Measurements from ENCODE around the gene IZUMO4.

IZUMO4 gene

DNA sequence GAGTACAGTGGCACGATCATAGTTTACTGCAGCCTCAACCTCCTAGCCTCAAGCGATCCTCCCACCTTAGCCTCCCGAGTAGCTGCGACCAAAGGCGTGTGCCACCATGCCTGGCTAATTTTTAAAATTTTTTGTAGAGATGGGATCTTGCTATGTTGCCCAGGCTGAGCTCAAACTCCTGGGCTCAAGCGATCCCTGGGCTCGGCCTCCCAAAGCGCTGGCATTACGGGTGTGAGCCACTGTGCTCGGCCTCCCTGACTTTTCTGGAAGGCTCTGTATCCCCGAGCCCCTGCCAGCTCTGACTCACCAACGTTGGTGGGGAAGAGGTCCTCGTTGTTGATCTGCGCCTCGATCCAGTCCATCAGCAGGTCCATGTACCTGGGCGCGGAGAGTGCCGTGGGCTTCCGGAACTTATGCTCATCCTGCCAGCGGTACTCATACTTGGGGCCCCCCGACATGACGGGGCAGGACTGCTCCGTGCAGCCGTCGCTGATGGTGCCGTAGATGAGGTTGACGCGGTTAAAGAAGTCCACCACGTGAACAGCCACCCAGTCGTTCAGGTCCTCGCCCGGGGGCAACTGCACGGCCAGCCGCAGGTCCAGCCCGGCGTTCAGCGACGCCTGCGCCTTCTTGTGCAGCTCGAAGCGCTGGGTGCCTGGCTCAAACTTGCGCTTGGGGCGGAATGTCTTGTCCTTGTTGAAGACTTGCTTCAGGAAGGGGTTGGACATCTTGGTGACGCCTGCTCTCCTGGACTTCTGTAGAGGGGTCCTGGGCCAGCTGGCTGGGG is 18.7 kb upstream of the IZUMO4 start:
- TF ChIP-seq, protein P1, sequence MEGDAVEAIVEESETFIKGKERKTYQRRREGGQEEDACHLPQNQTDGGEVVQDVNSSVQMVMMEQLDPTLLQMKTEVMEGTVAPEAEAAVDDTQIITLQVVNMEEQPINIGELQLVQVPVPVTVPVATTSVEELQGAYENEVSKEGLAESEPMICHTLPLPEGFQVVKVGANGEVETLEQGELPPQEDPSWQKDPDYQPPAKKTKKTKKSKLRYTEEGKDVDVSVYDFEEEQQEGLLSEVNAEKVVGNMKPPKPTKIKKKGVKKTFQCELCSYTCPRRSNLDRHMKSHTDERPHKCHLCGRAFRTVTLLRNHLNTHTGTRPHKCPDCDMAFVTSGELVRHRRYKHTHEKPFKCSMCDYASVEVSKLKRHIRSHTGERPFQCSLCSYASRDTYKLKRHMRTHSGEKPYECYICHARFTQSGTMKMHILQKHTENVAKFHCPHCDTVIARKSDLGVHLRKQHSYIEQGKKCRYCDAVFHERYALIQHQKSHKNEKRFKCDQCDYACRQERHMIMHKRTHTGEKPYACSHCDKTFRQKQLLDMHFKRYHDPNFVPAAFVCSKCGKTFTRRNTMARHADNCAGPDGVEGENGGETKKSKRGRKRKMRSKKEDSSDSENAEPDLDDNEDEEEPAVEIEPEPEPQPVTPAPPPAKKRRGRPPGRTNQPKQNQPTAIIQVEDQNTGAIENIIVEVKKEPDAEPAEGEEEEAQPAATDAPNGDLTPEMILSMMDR (IDR thresholded peaks at IDR 0.05; ENCODE audit: low read depth, low read length, missing control alignments) = no peak
- H3K4me3 ChIP-seq (replicated peaks; ENCODE audit: low read depth, low read length) = no peak overlapping the region
- no peak for DNase-seq (ENCODE audit: extremely low read depth, low read depth)

DNA sequence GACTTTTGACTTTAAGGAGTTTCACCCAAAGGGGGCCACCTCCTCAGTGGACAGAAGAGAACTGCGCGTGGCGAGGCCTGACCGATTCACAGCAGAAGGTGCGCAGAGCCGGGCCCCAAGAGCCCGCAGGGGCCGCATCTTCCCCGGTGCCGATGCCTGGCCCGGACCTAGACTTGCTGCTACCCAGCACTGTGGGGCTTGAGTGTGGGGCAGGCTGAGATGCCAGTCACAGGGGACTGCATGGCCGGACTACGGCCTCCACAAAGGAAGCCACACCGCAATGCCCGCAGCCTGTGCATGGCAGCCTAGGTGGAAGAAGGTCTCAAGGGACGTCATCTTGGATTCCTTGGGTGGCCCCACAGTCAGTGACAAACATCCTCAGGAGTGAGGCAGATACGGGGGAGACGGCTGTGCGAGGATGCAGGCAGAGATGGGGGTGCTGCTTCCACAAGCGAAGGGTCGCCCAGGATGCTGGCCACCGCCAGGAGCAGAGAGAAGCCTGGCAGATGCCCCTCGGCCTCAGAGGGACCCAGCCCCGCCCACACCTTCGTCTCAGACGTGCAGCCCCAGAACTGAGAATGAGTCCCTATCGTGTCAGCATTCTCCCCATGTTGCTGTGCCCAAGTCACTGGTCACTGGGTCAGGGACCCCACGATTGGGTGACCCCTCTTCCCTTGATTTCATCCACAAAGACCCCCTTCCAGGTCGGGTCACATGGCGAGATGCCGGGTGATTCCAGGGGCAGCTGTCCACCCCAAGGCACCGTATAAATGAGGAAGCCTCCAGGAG is 17.4 kb upstream of the IZUMO4 start:
- no peak overlapping the region for H3K4me3 ChIP-seq (replicated peaks; ENCODE audit: low read depth, low read length)
- DNase-seq (ENCODE audit: extremely low read depth, low read depth) = no peak
- TF ChIP-seq, protein P1 (IDR thresholded peaks at IDR 0.05; ENCODE audit: low read depth, low read length, missing control alignments) = no peak

DNA sequence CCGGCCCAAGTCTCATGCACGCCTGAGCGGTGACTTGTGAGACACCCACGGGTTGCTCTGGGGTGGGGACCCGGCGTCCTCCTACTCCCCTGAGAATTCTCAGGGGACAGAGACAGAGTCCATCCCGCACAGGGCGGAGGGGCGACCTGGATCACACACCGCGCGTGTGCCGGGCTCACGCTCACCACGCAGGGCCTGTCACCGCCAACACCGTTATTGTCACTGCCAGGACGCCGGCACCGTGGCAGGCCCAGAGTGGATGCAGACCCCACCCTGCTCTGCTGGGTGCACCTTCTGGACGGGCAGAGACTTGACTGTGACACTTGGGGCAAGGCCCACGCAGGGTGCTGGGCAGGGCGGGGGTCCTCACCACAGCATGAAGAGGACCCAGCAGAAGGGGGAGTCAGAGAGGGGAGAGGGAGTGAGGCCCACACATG is 16.8 kb upstream of the IZUMO4 start:
- H3K4me3 ChIP-seq (replicated peaks; ENCODE audit: low read depth, low read length) = no peak overlapping the region
- TF ChIP-seq, protein P1 (IDR thresholded peaks at IDR 0.05; ENCODE audit: low read depth, low read length, missing control alignments) = no peak
- DNase-seq (ENCODE audit: extremely low read depth, low read depth) = no peak

DNA sequence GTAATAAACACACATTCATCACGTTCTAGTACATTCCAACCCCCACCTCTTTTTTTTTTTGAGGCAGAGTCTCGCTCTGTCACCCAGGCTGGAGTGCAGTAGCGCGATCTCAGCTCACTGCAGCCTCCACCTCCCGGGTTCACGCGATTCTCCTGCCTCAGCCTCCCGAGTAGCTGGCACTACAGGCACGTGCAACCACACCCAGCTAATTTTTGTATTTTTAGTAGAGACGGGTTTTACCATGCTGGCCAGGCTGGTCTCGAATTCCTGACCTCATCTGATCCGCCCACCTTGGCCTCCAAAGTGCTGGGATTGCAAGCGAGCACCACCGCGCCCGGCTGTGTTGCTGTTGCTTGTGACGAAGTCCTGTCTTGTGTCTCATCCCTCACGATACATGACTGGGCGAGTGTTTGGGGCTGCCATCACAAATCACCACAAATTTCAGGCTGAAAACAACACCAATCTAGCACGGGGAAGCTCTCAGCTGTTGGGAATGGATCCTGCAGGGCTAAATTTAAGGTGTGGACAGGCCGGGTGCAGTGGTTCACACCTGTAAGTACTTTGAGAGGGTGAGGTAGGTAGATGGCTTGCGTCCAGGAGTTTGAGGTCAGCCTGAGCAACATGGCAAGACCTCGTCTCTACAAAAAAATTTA is 16.3 kb upstream of the IZUMO4 start:
- no peak for DNase-seq (ENCODE audit: extremely low read depth, low read depth)
- H3K4me3 ChIP-seq (replicated peaks; ENCODE audit: low read depth, low read length) = no peak overlapping the region
- TF ChIP-seq, protein P1 (IDR thresholded peaks at IDR 0.05; ENCODE audit: low read depth, low read length, missing control alignments) = no peak

DNA sequence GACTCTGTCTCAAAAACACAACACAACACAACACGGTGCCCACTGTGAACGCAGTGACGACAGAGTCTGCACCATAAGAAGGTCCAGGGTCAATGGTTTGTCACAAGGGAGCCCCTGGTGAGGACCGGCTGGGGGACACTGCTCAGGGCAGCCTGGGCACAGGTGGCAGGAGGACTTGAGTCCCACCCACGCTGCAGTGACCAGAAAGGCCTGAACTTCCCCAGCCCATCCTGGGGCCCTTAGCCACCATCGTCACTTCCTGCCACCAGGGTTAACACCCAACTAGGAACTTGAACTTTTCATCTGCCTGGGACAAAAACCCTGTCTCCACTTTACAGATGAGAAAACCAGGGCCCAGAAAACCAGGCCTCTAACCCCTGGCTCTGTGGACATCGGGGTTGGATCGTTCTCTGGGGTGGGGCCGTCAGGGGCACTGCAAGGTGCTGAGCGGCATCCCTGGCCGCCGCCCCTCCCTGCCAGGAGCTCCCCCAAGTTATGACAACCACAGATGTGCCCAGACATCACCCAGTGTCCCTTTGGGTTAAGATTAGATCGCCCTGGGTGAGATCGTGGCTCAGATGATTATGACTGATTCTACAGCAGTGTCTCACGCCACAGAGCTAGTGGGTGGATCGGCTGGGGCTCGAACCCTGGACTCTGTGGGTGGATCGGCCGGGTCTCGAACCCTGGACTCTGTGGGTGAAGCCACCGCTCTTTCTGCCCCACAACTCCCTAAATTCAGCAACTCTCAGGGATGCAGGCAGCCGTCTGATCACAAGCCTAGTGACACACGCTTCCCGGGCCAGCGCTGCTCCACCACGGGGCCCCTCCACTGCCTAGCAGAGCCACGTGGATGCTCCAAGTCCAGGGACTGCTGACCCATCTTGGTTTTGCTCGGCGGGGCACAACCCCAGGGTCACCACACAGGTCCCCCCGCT is 14.6 kb upstream of the IZUMO4 start:
- TF ChIP-seq, protein P1 (IDR thresholded peaks at IDR 0.05; ENCODE audit: low read depth, low read length, missing control alignments) = no peak
- DNase-seq (ENCODE audit: extremely low read depth, low read depth) = no peak
- H3K4me3 ChIP-seq (replicated peaks; ENCODE audit: low read depth, low read length) = no peak overlapping the region
